ENCODE data around the gene CYTH3. TPM values are rescaled to one million over a fixed set of nuclear protein-coding genes. Genes with fewer than 3 reads are reported as not detected.

The CYTH3 gene
- total and polyA plus RNA-seq, 2 of the 13 experiments (the other 11 are each of a cell fraction or from before 2014, with no cell fraction given): 3.1 to 3.8 TPM

GRCh38 chr7:6238309-6238925 is 34.0 kb downstream of the CYTH3 start (continued):
- no peak for TF ChIP-seq ZBTB49 (CRISPR knock-in tag; IDR thresholded peaks at IDR 0.05; ENCODE audit: borderline replicate concordance)
- no peak for TF ChIP-seq ZNF709 (CRISPR knock-in tag; IDR thresholded peaks at IDR 0.05)
- no peak; the same call in 1 of the 2 replicates for TF ChIP-seq ZNF878 (CRISPR knock-in tag; IDR thresholded peaks at IDR 0.05)
- TF ChIP-seq TCF7L2 (IDR thresholded peaks at IDR 0.05; ENCODE audit: low read depth, low read length): no peak
- TF ChIP-seq TCF7 (IDR thresholded peaks at IDR 0.05; ENCODE audit: low read depth): peak; percentile 82; the same call in 1 of the 2 replicates
- TF ChIP-seq, protein P1, sequence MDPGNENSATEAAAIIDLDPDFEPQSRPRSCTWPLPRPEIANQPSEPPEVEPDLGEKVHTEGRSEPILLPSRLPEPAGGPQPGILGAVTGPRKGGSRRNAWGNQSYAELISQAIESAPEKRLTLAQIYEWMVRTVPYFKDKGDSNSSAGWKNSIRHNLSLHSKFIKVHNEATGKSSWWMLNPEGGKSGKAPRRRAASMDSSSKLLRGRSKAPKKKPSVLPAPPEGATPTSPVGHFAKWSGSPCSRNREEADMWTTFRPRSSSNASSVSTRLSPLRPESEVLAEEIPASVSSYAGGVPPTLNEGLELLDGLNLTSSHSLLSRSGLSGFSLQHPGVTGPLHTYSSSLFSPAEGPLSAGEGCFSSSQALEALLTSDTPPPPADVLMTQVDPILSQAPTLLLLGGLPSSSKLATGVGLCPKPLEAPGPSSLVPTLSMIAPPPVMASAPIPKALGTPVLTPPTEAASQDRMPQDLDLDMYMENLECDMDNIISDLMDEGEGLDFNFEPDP (CRISPR knock-in tag; conservative IDR thresholded peaks at IDR 0.05): no peak
- TF ChIP-seq ZNF232 (CRISPR knock-in tag; IDR thresholded peaks at IDR 0.05; ENCODE audit: borderline replicate concordance): no peak
- no peak for TF ChIP-seq ZNF780A (CRISPR knock-in tag; IDR thresholded peaks at IDR 0.05)
- no peak for TF ChIP-seq ZNF484 (CRISPR knock-in tag; IDR thresholded peaks at IDR 0.05; ENCODE audit: borderline replicate concordance, low read depth)
- no peak for TF ChIP-seq ZNF34 (CRISPR knock-in tag; IDR thresholded peaks at IDR 0.05; ENCODE audit: borderline replicate concordance)
- TF ChIP-seq ZNF253 (CRISPR knock-in tag; IDR thresholded peaks at IDR 0.05; ENCODE audit: borderline replicate concordance): no peak
- TF ChIP-seq, protein P2, sequence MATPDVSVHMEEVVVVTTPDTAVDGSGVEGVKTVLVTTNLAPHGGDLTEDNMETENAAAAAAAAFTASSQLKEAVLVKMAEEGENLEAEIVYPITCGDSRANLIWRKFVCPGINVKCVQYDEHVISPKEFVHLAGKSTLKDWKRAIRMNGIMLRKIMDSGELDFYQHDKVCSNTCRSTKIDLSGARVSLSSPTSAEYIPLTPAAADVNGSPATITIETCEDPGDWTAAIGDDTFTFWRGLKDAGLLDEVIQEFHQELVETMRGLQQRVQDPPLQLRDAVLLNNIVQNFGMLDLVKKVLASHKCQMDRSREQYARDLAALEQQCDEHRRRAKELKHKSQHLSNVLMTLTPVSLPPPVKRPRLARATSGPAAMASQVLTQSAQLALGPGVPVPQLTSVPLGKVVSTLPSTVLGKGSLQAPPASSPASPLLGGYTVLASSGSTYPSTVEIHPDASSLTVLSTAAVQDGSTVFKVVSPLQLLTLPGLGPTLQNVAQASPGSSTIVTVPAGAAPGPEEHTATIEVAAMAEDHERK (CRISPR knock-in tag; IDR thresholded peaks at IDR 0.05; ENCODE audit: low read depth): no peak
- TF ChIP-seq SNAPC2 (CRISPR knock-in tag; IDR thresholded peaks at IDR 0.05): no peak
- no peak for TF ChIP-seq MZF1 (CRISPR knock-in tag; IDR thresholded peaks at IDR 0.05; ENCODE audit: borderline replicate concordance)
- TF ChIP-seq ZNF432 (CRISPR knock-in tag; IDR thresholded peaks at IDR 0.05; ENCODE audit: borderline replicate concordance): no peak
- peak; percentile 98 for TF ChIP-seq ZFP36 (IDR thresholded peaks at IDR 0.05; ENCODE audit: borderline replicate concordance, low read depth, low read length, partially characterized antibody)
- TF ChIP-seq, protein P3, sequence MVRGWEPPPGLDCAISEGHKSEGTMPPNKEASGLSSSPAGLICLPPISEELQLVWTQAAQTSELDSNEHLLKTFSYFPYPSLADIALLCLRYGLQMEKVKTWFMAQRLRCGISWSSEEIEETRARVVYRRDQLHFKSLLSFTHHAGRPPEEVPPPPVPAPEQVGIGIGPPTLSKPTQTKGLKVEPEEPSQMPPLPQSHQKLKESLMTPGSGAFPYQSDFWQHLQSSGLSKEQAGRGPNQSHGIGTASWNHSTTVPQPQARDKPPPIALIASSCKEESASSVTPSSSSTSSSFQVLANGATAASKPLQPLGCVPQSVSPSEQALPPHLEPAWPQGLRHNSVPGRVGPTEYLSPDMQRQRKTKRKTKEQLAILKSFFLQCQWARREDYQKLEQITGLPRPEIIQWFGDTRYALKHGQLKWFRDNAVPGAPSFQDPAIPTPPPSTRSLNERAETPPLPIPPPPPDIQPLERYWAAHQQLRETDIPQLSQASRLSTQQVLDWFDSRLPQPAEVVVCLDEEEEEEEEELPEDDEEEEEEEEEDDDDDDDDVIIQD (CRISPR knock-in tag; IDR thresholded peaks at IDR 0.05; ENCODE audit: low read depth): 0 out of 2 replicates have a peak, but pooled peaks have one; percentile 24
- no peak for TF ChIP-seq ZNF414 (CRISPR knock-in tag; IDR thresholded peaks at IDR 0.05)
- TF ChIP-seq, protein P4, sequence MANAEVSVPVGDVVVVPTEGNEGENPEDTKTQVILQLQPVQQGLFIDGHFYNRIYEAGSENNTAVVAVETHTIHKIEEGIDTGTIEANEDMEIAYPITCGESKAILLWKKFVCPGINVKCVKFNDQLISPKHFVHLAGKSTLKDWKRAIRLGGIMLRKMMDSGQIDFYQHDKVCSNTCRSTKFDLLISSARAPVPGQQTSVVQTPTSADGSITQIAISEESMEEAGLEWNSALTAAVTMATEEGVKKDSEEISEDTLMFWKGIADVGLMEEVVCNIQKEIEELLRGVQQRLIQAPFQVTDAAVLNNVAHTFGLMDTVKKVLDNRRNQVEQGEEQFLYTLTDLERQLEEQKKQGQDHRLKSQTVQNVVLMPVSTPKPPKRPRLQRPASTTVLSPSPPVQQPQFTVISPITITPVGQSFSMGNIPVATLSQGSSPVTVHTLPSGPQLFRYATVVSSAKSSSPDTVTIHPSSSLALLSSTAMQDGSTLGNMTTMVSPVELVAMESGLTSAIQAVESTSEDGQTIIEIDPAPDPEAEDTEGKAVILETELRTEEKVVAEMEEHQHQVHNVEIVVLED (CRISPR knock-in tag; IDR thresholded peaks at IDR 0.05; ENCODE audit: borderline replicate concordance): no peak
- TF ChIP-seq ZNF260 (CRISPR knock-in tag; IDR thresholded peaks at IDR 0.05; ENCODE audit: borderline replicate concordance, low read depth): no peak
